Endodermal cell (in vitro differentiated cells): ENCODE results near the gene TSPAN18. TPM values are rescaled to one million over a fixed set of nuclear protein-coding genes. Genes with fewer than 3 reads are reported as not detected.
A peak's percentile ranks its signal among the peaks of the same experiment; 100 is the strongest.

Experiments
- DNase-seq: peaks from one replicate; pipeline ENCODE4 v3.0.0-alpha.2; 2017
- H3K27ac ChIP-seq: 2 replicates; pipeline ENCODE4 v1.5.1; 2013; ENCODE audit warnings: mild to moderate bottlenecking, low read depth, low read length, moderate library complexity
- H3K27me3 ChIP-seq: 2 replicates; pipeline ENCODE4 v1.6.1; 2013; ENCODE audit warnings: mild to moderate bottlenecking, low read length, moderate library complexity; ENCODE audit not compliant: insufficient read depth, control insufficient read depth, poor library complexity, severe bottlenecking
- H3K36me3 ChIP-seq: 2 replicates; pipeline ENCODE4 v1.7.0; 2013; ENCODE audit warnings: mild to moderate bottlenecking, low read length, moderate library complexity; ENCODE audit not compliant: control insufficient read depth, insufficient read depth
- H3K4me1 ChIP-seq: one replicate; pipeline ENCODE4 v1.7.0; 2013; ENCODE audit warnings: low read length; ENCODE audit not compliant: control insufficient read depth, insufficient read depth
- H3K4me3 ChIP-seq: 2 replicates; pipeline ENCODE4 v1.5.1; 2013; ENCODE audit warnings: mild to moderate bottlenecking, low read length, moderate library complexity
- H3K9ac ChIP-seq: 2 replicates; pipeline ENCODE4 v1.6.1; 2013; ENCODE audit warnings: mild to moderate bottlenecking, low read length, moderate library complexity; ENCODE audit not compliant: poor library complexity, severe bottlenecking; ENCODE audit errors: extremely low read depth
- H3K9me3 ChIP-seq: 2 replicates; pipeline ENCODE4 v1.6.1; 2013; ENCODE audit warnings: mild to moderate bottlenecking, low read length, moderate library complexity; ENCODE audit not compliant: control insufficient read depth
- H3K27ac Mint-ChIP-seq: 2 replicates; pipeline ENCODE4 v1.8.0; 2020; ENCODE audit warnings: mixed read lengths
- H3K27me3 Mint-ChIP-seq: 2 replicates; pipeline ENCODE4 v1.8.0; 2021; ENCODE audit warnings: mild to moderate bottlenecking, mixed read lengths; ENCODE audit not compliant: insufficient read depth
- H3K36me3 Mint-ChIP-seq: 2 replicates; pipeline ENCODE4 v1.8.0; 2020; ENCODE audit warnings: low read depth, mixed read lengths
- H3K4me1 Mint-ChIP-seq: 2 replicates; pipeline ENCODE4 v1.8.0; 2020; ENCODE audit warnings: mixed read lengths
- H3K4me3 Mint-ChIP-seq: 2 replicates; pipeline ENCODE4 v1.8.0; 2020; ENCODE audit warnings: mild to moderate bottlenecking, moderate library complexity, mixed read lengths
- H3K9me3 Mint-ChIP-seq: 2 replicates; pipeline ENCODE4 v1.8.0; 2020; ENCODE audit warnings: mild to moderate bottlenecking, mixed read lengths
- WGBS, 2 experiments: methylation state at CpG; one replicate each; pipeline versions ENCODE4 v1.1.5 to v1.1.7; 2013; ENCODE audit warnings: missing lambda C conversion rate in 2 of 2, mixed read lengths in 1 of 2; ENCODE audit not compliant: insufficient coverage in 1 of 2, insufficient read length in 1 of 2; 5-methylcytosine and 5-hydroxymethylcytosine counted together
- total RNA-seq, 2 donors: library from RNA; stranded (reverse); fragmentation: NEBNext Ultra II Directional in 1 of 2; extraction: Animal tissue kit (Norgen Biotek cat#: 25700) in 1 of 2; gene quantifications; 2 replicates in 1 of 2; 3 replicates in 1 of 2; pipeline ENCODE4 v1.2.1, GENCODE V29; 2021
- TF ChIP-seq, protein P1 (sequence below): fragments of 200-600 bp; sonication (generic); conservative IDR thresholded peaks from 2 replicates; pipeline ENCODE4 v1.5.0; 2021; ENCODE audit warnings: antibody characterized with exemption, mild to moderate bottlenecking

Gene TSPAN18
- total RNA-seq, 2 donors from 2014 or later = 28.0 to 28.7 TPM

DNA sequence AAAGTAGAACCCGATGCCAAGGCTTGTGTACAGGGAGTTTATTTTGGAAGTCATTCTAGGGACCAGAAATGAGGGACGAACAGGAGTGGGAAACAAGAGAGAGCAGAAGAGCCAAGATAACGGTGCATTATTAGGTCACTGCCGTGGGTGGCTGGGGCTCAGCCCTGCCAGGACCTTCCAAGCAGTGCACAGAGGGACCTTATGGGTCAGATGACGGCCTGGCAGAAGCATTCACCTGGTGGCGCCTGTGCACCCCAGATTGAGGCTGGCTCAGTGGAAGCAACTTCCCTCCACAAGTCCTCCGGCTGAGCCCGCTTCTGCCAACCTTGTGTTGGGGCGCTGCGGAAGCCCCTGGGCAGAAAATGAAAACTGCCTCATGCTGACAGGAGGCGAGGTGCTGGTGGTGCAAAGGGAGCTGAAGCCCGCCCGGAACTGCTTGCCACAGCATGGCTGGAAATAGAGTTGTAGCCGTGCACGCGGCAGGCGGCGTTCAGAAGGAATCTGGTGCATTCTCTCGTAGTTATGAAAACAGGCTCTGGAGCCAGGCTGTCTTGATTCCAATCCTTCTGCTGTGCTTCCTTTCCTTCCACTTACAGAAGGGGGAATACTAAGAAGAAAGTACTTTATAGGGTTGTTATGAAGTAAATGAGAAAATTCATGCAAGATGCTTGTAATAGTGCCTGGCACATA is 246.1 kb downstream of the TSPAN18 start:
- Histone ChIP-seq H3K4me3 (no peak overlapping the region), H3K9me3 (no peaks in the 10 kb centered on the region), H3K27ac (no peak overlapping the region), H3K27me3 (no peaks in the 10 kb centered on the region), H3K9ac (no peak overlapping the region), H3K36me3 (no peaks in the 10 kb centered on the region), H3K4me1 (peaks cover 21% of the 10 kb centered on the region)
- TF ChIP-seq, protein P1, sequence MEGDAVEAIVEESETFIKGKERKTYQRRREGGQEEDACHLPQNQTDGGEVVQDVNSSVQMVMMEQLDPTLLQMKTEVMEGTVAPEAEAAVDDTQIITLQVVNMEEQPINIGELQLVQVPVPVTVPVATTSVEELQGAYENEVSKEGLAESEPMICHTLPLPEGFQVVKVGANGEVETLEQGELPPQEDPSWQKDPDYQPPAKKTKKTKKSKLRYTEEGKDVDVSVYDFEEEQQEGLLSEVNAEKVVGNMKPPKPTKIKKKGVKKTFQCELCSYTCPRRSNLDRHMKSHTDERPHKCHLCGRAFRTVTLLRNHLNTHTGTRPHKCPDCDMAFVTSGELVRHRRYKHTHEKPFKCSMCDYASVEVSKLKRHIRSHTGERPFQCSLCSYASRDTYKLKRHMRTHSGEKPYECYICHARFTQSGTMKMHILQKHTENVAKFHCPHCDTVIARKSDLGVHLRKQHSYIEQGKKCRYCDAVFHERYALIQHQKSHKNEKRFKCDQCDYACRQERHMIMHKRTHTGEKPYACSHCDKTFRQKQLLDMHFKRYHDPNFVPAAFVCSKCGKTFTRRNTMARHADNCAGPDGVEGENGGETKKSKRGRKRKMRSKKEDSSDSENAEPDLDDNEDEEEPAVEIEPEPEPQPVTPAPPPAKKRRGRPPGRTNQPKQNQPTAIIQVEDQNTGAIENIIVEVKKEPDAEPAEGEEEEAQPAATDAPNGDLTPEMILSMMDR = no peak
- Mint-ChIP-seq H3K9me3 (no peaks in the 10 kb centered on the region), H3K4me1 (peaks cover 28% of the 10 kb centered on the region), H3K4me3 (no peak overlapping the region), H3K36me3 (no peaks in the 10 kb centered on the region), H3K27ac (no peak overlapping the region), H3K27me3 (peaks cover 2% of the 10 kb centered on the region)
- no peak for DNase-seq
- WGBS, 2 experiments = 91 to 97% methylated on average over 12 to 19 of the region's 19 CpGs

GRCh38 chr11:44973632-44974401 is 247.1 kb downstream of the TSPAN18 start:
- no peak overlapping the region for H3K9ac ChIP-seq
- no peaks in the 10 kb centered on the region for H3K36me3 ChIP-seq
- no peak overlapping the region for H3K4me3 Mint-ChIP-seq
- DNase-seq = peak; percentile 80
- peaks cover 27% of the 10 kb centered on the region for H3K4me1 Mint-ChIP-seq
- peak overlapping the region; percentile 56 for H3K27ac Mint-ChIP-seq
- 56 to 85% methylated on average over 5 to 13 of the region's 13 CpGs for whole genome bisulfite sequencing, 2 experiments
- no peaks in the 10 kb centered on the region for H3K27me3 ChIP-seq
- no peaks in the 10 kb centered on the region for H3K9me3 ChIP-seq
- H3K9me3 Mint-ChIP-seq = no peaks in the 10 kb centered on the region
- H3K27ac ChIP-seq = no peak overlapping the region
- H3K36me3 Mint-ChIP-seq = no peaks in the 10 kb centered on the region
- H3K4me1 ChIP-seq = peaks cover 23% of the 10 kb centered on the region
- TF ChIP-seq, protein P1 = no peak
- H3K4me3 ChIP-seq = no peak overlapping the region
- peaks cover 2% of the 10 kb centered on the region for H3K27me3 Mint-ChIP-seq

GRCh38 chr11:44974402-44975000 is 247.7 kb downstream of the TSPAN18 start:
- Histone ChIP-seq H3K9me3 (no peaks in the 10 kb centered on the region), H3K4me3 (no peak overlapping the region), H3K27ac (no peak overlapping the region), H3K9ac (no peak overlapping the region), H3K27me3 (no peaks in the 10 kb centered on the region), H3K36me3 (no peaks in the 10 kb centered on the region), H3K4me1 (peaks cover 27% of the 10 kb centered on the region)
- DNase-seq = no peak
- H3K27ac Mint-ChIP-seq = peak overlapping the region; percentile 56
- peaks cover 24% of the 10 kb centered on the region for H3K4me1 Mint-ChIP-seq
- H3K4me3 Mint-ChIP-seq = no peak overlapping the region
- peaks cover 2% of the 10 kb centered on the region for H3K27me3 Mint-ChIP-seq
- H3K9me3 Mint-ChIP-seq = no peaks in the 10 kb centered on the region
- no peaks in the 10 kb centered on the region for H3K36me3 Mint-ChIP-seq
- WGBS, 2 experiments = 84 to 92% methylated on average over 11 to 12 of the region's 12 CpGs
- TF ChIP-seq, protein P1 = no peak
